ENCODE measurements around the gene LIPA. TPM values are rescaled to one million over a fixed set of nuclear protein-coding genes. Genes with fewer than 3 reads are reported as not detected.
"Not testable (repeated sequence)": the region's sequence is repeated elsewhere in the genome, so short reads cannot be mapped to it uniquely, and the experiment has no call there.

Gene LIPA
- total RNA-seq (2014; rRNA removed; shearing (Covaris generic); ENCODE audit: low replicate concordance), result 37.5 and 45.9 TPM in 2 replicates

GRCh38 chr10:89251409-89252224 is at the start of gene LIPA:
Gene LIPA (minus strand): TSS chr10:89251775. CDS start chr10:89247648, 4,127 bp downstream.
- peak within 1 kb of the TSS; percentile 89 for H3K4me3 ChIP-seq
- peaks cover 10% of the 10 kb centered on the region for H3K9me3 ChIP-seq
- H3K36me3 ChIP-seq, result no peaks in the 10 kb centered on the region
- peak; percentile 98 for DNase-seq
- no peaks in the 10 kb centered on the region for H3K27me3 ChIP-seq

GRCh38 chr10:89301232-89301631 is 49.7 kb upstream of the LIPA start:
- no peak for DNase-seq
- Histone ChIP-seq H3K27me3 (no peaks in the 10 kb centered on the region), H3K4me3 (peak overlapping the region; percentile 52), H3K9me3 (no peaks in the 10 kb centered on the region), H3K36me3 (no peaks in the 10 kb centered on the region)

GRCh38 chr10:89299031-89299430 is 47.5 kb upstream of the LIPA start:
- Histone ChIP-seq H3K4me3 (no peak overlapping the region), H3K36me3 (no peaks in the 10 kb centered on the region), H3K27me3 (no peaks in the 10 kb centered on the region), H3K9me3 (0 out of 2 replicates have a peak, but pooled peaks cover 1% of the 10 kb centered on the region)
- no peak for DNase-seq

- no peaks in the 10 kb centered on the region for H3K36me3 ChIP-seq
- H3K27me3 ChIP-seq, result no peaks in the 10 kb centered on the region
- no peak overlapping the region for H3K4me3 ChIP-seq
- no peak for DNase-seq
- H3K9me3 ChIP-seq, result peaks cover 5% of the 10 kb centered on the region; the same call in 1 of the 2 replicates
Observed at GRCh38 chr10:89297791-89298190, 46.2 kb upstream of the LIPA start.

- Histone ChIP-seq H3K27me3 (no peaks in the 10 kb centered on the region), H3K4me3 (no peak overlapping the region), H3K9me3 (peaks cover 5% of the 10 kb centered on the region; the same call in 1 of the 2 replicates), H3K36me3 (no peaks in the 10 kb centered on the region)
- no peak for DNase-seq
Observed at GRCh38 chr10:89297356-89297755, 45.8 kb upstream of the LIPA start.

- Histone ChIP-seq H3K36me3 (no peaks in the 10 kb centered on the region), H3K4me3 (no peak overlapping the region), H3K27me3 (no peaks in the 10 kb centered on the region), H3K9me3 (peaks cover 5% of the 10 kb centered on the region; the same call in 1 of the 2 replicates)
- DNase-seq, result peak; percentile 68
Observed at GRCh38 chr10:89296220-89296648, 44.7 kb upstream of the LIPA start.

GRCh38 chr10:89295597-89295996 is 44.0 kb upstream of the LIPA start:
- DNase-seq, result no peak
- Histone ChIP-seq H3K9me3 (peaks cover 5% of the 10 kb centered on the region; the same call in 1 of the 2 replicates), H3K36me3 (no peaks in the 10 kb centered on the region), H3K4me3 (no peak overlapping the region), H3K27me3 (no peaks in the 10 kb centered on the region)

- Histone ChIP-seq H3K9me3 (peaks cover 5% of the 10 kb centered on the region; the same call in 1 of the 2 replicates), H3K4me3 (no peak overlapping the region), H3K36me3 (no peaks in the 10 kb centered on the region), H3K27me3 (no peaks in the 10 kb centered on the region)
- no peak for DNase-seq
Observed at GRCh38 chr10:89294721-89295239, 43.2 kb upstream of the LIPA start.

- not testable (repeated sequence) for H3K36me3 ChIP-seq, H3K27me3 ChIP-seq, DNase-seq, H3K9me3 ChIP-seq, H3K4me3 ChIP-seq
Observed at GRCh38 chr10:89285303-89285702, 33.7 kb upstream of the LIPA start.

- not testable (repeated sequence) for H3K4me3 ChIP-seq, H3K9me3 ChIP-seq, DNase-seq, H3K27me3 ChIP-seq, H3K36me3 ChIP-seq
Observed at GRCh38 chr10:89284711-89285110, 33.1 kb upstream of the LIPA start.

GRCh38 chr10:89283936-89284475 is 32.4 kb upstream of the LIPA start:
- peak; percentile 38 for DNase-seq
- Histone ChIP-seq H3K9me3 (no peaks in the 10 kb centered on the region; the same call in 1 of the 2 replicates), H3K27me3 (no peaks in the 10 kb centered on the region), H3K4me3 (no peak overlapping the region), H3K36me3 (no peaks in the 10 kb centered on the region)

- no peak for DNase-seq
- H3K36me3 ChIP-seq, result no peaks in the 10 kb centered on the region
- H3K27me3 ChIP-seq, result no peaks in the 10 kb centered on the region
- H3K4me3 ChIP-seq, result no peak overlapping the region
- no peaks in the 10 kb centered on the region for H3K9me3 ChIP-seq
Observed at GRCh38 chr10:89283025-89283935, 31.7 kb upstream of the LIPA start.

- no peak overlapping the region for H3K4me3 ChIP-seq
- H3K27me3 ChIP-seq, result no peaks in the 10 kb centered on the region
- H3K36me3 ChIP-seq, result no peaks in the 10 kb centered on the region
- peak; percentile 14 for DNase-seq
- H3K9me3 ChIP-seq, result no peaks in the 10 kb centered on the region
Observed at GRCh38 chr10:89281606-89282395, 30.2 kb upstream of the LIPA start.

GRCh38 chr10:89280508-89280907 is 28.9 kb upstream of the LIPA start:
- no peak overlapping the region for H3K4me3 ChIP-seq
- no peak for DNase-seq
- H3K9me3 ChIP-seq, result no peaks in the 10 kb centered on the region
- no peaks in the 10 kb centered on the region for H3K27me3 ChIP-seq
- no peaks in the 10 kb centered on the region for H3K36me3 ChIP-seq

- H3K36me3 ChIP-seq, result no peaks in the 10 kb centered on the region
- DNase-seq, result peak; percentile 50
- no peaks in the 10 kb centered on the region for H3K9me3 ChIP-seq
- H3K27me3 ChIP-seq, result no peaks in the 10 kb centered on the region
- no peak overlapping the region for H3K4me3 ChIP-seq
Observed at GRCh38 chr10:89279421-89279869, 27.9 kb upstream of the LIPA start.

- no peak overlapping the region for H3K4me3 ChIP-seq
- no peak for DNase-seq
Observed at GRCh38 chr10:89278900-89279392, 27.4 kb upstream of the LIPA start.

More at GRCh38 chr10:89278900-89279392, 27.4 kb upstream of the LIPA start:
- Histone ChIP-seq H3K36me3 (no peaks in the 10 kb centered on the region), H3K27me3 (no peaks in the 10 kb centered on the region), H3K9me3 (no peaks in the 10 kb centered on the region)
